Keratinocyte (primary cell): ENCODE data around the gene GALNT14.

Experiments used
- CTCF ChIP-seq, 3 experiments: IDR thresholded peaks in 1 of 3; conservative IDR thresholded peaks in 1 of 3; optimal IDR thresholded peaks in 1 of 3; 2 replicates in 2 of 3; 3 replicates in 1 of 3; pipeline versions ENCODE3 to v1.5.1; 2011; ENCODE audit warnings: low read length in 3 of 3, mild to moderate bottlenecking in 3 of 3, moderate library complexity in 2 of 3, control low read depth in 1 of 3, inconsistent platforms in 1 of 3; ENCODE audit not compliant: insufficient read depth in 2 of 3; ENCODE audit errors: extremely low read depth in 1 of 3
- EZH2 ChIP-seq: IDR thresholded peaks from one replicate; pipeline ENCODE4 v1.6.1; 2012; ENCODE audit warnings: inconsistent platforms, mild to moderate bottlenecking, low read length, moderate library complexity

GRCh38 chr2:31057691-31058090 is 80.5 kb downstream of the GALNT14 start:
- TF ChIP-seq CTCF (optimal IDR thresholded peaks at IDR 0.05 in 1 of 3, IDR thresholded peaks at IDR 0.05 in 1 of 3, conservative IDR thresholded peaks at IDR 0.05 in 1 of 3; ENCODE audit: extremely low read depth in 1 of 3, insufficient read depth in 2 of 3, low read length in 3 of 3) (no peak), EZH2 (no peak)
